Astrocyte of the spinal cord (primary cell): ENCODE results near the gene AGPS.

Experiments used
- DNase-seq: peaks from one replicate; pipeline ENCODE4 v3.0.0; 2011; ENCODE audit warnings: low read depth, low spot score
- H3K4me3 ChIP-seq: 2 replicates; pipeline ENCODE4 v1.5.1; 2011; ENCODE audit warnings: low read depth, mild to moderate bottlenecking, low read length, moderate library complexity
- CTCF ChIP-seq: IDR thresholded peaks from 2 replicates; pipeline ENCODE4 v1.5.1; 2012; ENCODE audit warnings: low read depth, mild to moderate bottlenecking, low read length, inconsistent platforms
- in situ Hi-C: cut with HindIII; loops from 2 replicates; pipeline ENCODE4 v1.10.0; 2017; ENCODE audit warnings: low sequenced_read_pairs

Gene AGPS

GRCh38 chr2:177537213-177537612, 144.6 kb downstream of the AGPS start:
- no peak for DNase-seq
- in situ Hi-C loops = no loop called here
- H3K4me3 ChIP-seq = no peak overlapping the region
- TF ChIP-seq CTCF = no peak

- H3K4me3 ChIP-seq = no peak overlapping the region
- no peak for TF ChIP-seq CTCF
- in situ Hi-C loops = no loop called here
- DNase-seq = no peak
Measured at GRCh38 chr2:177537636-177538035, 145.1 kb downstream of the AGPS start.

GRCh38 chr2:177538323-177538722, 145.8 kb downstream of the AGPS start:
- H3K4me3 ChIP-seq = no peak overlapping the region
- in situ Hi-C loops = no loop called here
- DNase-seq = no peak
- no peak for TF ChIP-seq CTCF

GRCh38 chr2:177540283-177540682, 147.7 kb downstream of the AGPS start:
- in situ Hi-C loops = no loop called here
- no peak for TF ChIP-seq CTCF

GRCh38 chr2:177541258-177541991, 148.9 kb downstream of the AGPS start:
- no peak overlapping the region for H3K4me3 ChIP-seq
- in situ Hi-C loops = no loop called here
- TF ChIP-seq CTCF = no peak
- no peak for DNase-seq

More at GRCh38 chr2:177540283-177540682, 147.7 kb downstream of the AGPS start:
- DNase-seq = no peak
- no peak overlapping the region for H3K4me3 ChIP-seq

GRCh38 chr2:177542396-177542795, 149.8 kb downstream of the AGPS start:
- H3K4me3 ChIP-seq = no peak overlapping the region
- in situ Hi-C loops = no loop called here
- DNase-seq = no peak
- no peak for TF ChIP-seq CTCF
